Central memory CD4-positive, alpha-beta T cell (primary cell): Measurements from ENCODE around the gene FUZ.
A peak's percentile ranks its signal among the peaks of the same experiment; 100 is the strongest.

Experiments used
- DNase-seq: peaks from one replicate; pipeline ENCODE4 v3.0.0; 2022

FUZ gene

GRCh38 chr19:49779731-49780555 lies 33.1 kb downstream of the FUZ start:
- DNase-seq, result no peak

GRCh38 chr19:49776371-49776764 lies 36.7 kb downstream of the FUZ start:
- DNase-seq, result no peak

GRCh38 chr19:49775742-49776370 lies 37.2 kb downstream of the FUZ start:
- DNase-seq, result no peak

- DNase-seq, result no peak
These were observed 38.1 kb downstream of the FUZ start for GRCh38 chr19:49774969-49775368.

- no peak for DNase-seq
These were observed 39.3 kb downstream of the FUZ start for GRCh38 chr19:49773663-49774350.

GRCh38 chr19:49772850-49773432 lies 40.2 kb downstream of the FUZ start:
- DNase-seq, result no peak

- DNase-seq, result no peak
These were observed 41.4 kb downstream of the FUZ start for GRCh38 chr19:49771674-49772139.

GRCh38 chr19:49770529-49770928 lies 42.6 kb downstream of the FUZ start:
- DNase-seq, result no peak

- no peak for DNase-seq
These were observed 45.0 kb downstream of the FUZ start for GRCh38 chr19:49767967-49768581.

GRCh38 chr19:49767381-49767780 lies 45.7 kb downstream of the FUZ start:
- DNase-seq, result no peak

GRCh38 chr19:49766930-49767299 lies 46.2 kb downstream of the FUZ start, which contains the start of gene AP2A1:
AP2A1 (plus strand) TSS chr19:49767001; CDS start chr19:49767134, 133 bp downstream.
- no peak for DNase-seq

GRCh38 chr19:49766007-49766929 lies 46.8 kb downstream of the FUZ start:
- DNase-seq, result peak; percentile 100

- DNase-seq, result no peak
These were observed 48.8 kb downstream of the FUZ start for GRCh38 chr19:49764341-49764740.

GRCh38 chr19:49763230-49763629 lies 49.9 kb downstream of the FUZ start, which contains the start of gene TSKS:
TSKS (minus strand) TSS chr19:49763306; CDS start chr19:49763247, 59 bp downstream.
- DNase-seq, result no peak

GRCh38 chr19:49761625-49762311 lies 51.3 kb downstream of the FUZ start:
- no peak for DNase-seq

- no peak for DNase-seq
These were observed 51.9 kb downstream of the FUZ start for GRCh38 chr19:49761249-49761624.

- no peak for DNase-seq
These were observed 54.8 kb downstream of the FUZ start for GRCh38 chr19:49758292-49758691.
